IPS-18a (cell line): ENCODE data around the gene STIMATE.

Source experiments
- H3K27ac ChIP-seq: one replicate; pipeline ENCODE4 v1.5.1; 2013; ENCODE audit warnings: low read length
- H3K27me3 ChIP-seq: one replicate; pipeline ENCODE4 v1.6.1; 2013; ENCODE audit warnings: mild to moderate bottlenecking, low read length; ENCODE audit not compliant: control insufficient read depth, insufficient read depth
- H3K36me3 ChIP-seq: one replicate; pipeline ENCODE4 v1.6.1; 2013; ENCODE audit warnings: low read depth, low read length; ENCODE audit not compliant: control insufficient read depth
- H3K4me1 ChIP-seq: one replicate; pipeline ENCODE4 v1.6.1; 2013; ENCODE audit warnings: low read depth, low read length; ENCODE audit not compliant: control insufficient read depth
- H3K4me3 ChIP-seq: one replicate; pipeline ENCODE4 v1.5.1; 2013; ENCODE audit warnings: low read length
- H3K9ac ChIP-seq: one replicate; pipeline ENCODE4 v1.6.1; 2013; ENCODE audit warnings: mild to moderate bottlenecking, low read length, moderate library complexity
- H3K9me3 ChIP-seq: one replicate; pipeline ENCODE4 v1.6.1; 2013; ENCODE audit warnings: low read depth, low read length; ENCODE audit not compliant: control insufficient read depth

Gene STIMATE

DNA sequence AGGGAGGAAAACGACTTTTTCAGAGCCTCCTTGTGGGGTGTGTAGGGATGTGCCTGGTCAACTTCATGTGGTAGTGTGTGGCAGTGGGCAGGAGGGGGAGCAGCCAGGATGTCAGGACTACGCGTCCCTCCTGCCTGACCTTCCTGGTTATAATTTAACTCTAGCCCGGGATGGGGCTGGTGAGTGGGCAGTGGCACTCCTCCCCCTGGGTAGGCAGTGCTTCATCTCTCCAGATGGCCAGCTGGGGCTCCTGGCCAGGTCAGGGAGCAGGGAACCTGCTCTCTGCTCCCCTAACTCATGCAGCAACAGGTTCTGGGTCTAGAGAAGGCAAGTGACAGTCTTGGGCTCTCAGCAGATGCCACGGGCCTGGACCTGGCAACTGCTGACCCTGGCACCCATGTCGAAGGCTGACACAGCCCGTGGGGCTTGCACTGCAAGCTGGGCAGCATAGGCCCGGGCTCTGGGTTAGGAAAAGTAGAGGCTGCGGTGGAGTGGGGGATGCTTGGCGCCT, 69.4 kb downstream of the STIMATE start:
- no peaks in the 10 kb centered on the region for H3K4me1 ChIP-seq
- H3K9ac ChIP-seq = no peak overlapping the region
- H3K27ac ChIP-seq = no peak overlapping the region
- no peaks in the 10 kb centered on the region for H3K9me3 ChIP-seq
- no peaks in the 10 kb centered on the region for H3K27me3 ChIP-seq
- no peak overlapping the region for H3K4me3 ChIP-seq
- no peaks in the 10 kb centered on the region for H3K36me3 ChIP-seq

DNA sequence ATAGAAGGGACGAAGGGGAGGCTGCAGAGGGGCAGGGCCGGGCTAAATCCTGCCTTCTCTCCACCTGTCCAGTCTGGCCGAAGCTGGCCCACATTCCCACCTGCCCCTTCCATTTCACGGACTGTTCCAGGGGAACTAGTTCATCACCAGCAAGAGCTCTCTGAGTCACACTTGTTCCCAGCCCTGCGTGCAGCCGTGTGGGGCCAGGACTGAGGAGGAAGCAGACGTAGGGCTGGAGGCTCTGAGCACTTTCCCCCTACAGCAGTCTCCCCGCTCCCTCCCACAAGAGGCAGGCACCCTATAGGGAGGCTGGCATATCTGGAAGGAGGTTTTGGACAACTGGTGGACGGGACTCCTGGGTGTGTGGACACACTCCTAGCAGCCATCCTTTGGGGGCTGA, 69.9 kb downstream of the STIMATE start:
- no peak overlapping the region for H3K4me3 ChIP-seq
- no peaks in the 10 kb centered on the region for H3K27me3 ChIP-seq
- H3K4me1 ChIP-seq = no peaks in the 10 kb centered on the region
- H3K27ac ChIP-seq = no peak overlapping the region
- no peak overlapping the region for H3K9ac ChIP-seq
- H3K9me3 ChIP-seq = no peaks in the 10 kb centered on the region
- no peaks in the 10 kb centered on the region for H3K36me3 ChIP-seq

DNA sequence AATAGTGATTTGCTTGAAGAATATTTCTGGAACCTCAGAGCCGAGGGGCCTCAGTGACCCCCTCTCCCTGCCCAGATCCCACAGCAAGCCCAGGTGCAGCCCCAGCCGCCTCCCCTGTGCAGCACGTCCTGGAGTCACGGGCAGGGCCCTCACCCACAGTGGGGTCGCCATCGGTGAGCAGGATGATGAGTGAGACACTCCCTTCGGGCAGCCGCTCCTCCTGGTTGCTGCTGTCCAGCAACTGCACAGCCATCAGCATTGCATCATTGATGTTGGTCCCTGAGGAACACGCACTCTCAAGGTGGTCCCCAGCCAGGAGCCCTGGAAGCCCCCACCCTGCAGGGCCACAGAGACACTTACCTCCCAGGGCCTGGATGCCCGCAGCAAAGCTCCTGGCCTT, 73.3 kb downstream of the STIMATE start:
- no peak overlapping the region for H3K27ac ChIP-seq
- H3K4me3 ChIP-seq = no peak overlapping the region

DNA sequence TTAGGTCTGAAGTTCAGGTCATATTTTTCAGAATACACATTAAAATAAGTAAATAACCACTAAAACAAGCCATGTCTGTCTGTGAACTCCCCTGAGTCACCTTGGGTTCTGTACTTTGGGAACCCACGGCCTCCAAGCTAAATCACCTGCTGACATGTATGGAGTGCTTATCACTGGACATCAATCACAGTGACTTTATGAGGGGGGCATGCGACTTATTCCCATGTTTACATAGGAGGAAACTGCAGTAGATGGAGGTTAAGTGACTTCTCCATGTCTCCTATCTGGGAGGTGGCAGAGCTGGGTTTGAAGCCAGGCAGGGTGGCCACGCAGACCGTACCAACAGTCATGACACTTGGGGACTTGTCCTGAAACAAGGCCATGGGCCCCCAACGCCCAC, 75.0 kb downstream of the STIMATE start:
- Histone ChIP-seq H3K36me3 (no peaks in the 10 kb centered on the region), H3K9ac (no peak overlapping the region), H3K4me1 (no peaks in the 10 kb centered on the region), H3K27me3 (no peaks in the 10 kb centered on the region), H3K27ac (no peak overlapping the region), H3K9me3 (no peaks in the 10 kb centered on the region), H3K4me3 (no peak overlapping the region)

More for the DNA sequence above, 73.3 kb downstream of the STIMATE start:
- no peaks in the 10 kb centered on the region for H3K9me3 ChIP-seq
- no peaks in the 10 kb centered on the region for H3K27me3 ChIP-seq
- H3K9ac ChIP-seq = no peak overlapping the region
- H3K4me1 ChIP-seq = no peaks in the 10 kb centered on the region
- H3K36me3 ChIP-seq = no peaks in the 10 kb centered on the region

DNA sequence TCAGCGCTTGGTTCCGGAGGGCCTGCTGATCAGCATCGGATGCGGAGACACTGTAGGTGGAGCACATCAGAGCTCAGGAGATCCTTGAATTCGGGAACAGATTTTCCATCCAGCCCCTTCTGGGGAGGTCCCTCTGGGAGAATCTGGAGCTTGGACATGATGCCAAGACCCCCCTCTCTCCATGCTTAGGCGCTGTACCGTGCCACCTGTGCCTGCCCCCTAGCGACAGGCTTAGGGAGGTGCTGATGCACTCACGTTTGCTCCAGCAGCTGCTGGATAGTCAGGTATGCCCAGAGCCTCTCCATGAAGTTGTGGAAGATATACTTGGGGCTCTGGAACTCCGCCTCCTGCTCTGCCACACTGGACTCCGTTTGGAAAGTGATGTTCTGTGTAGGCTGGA, 76.6 kb downstream of the STIMATE start:
- Histone ChIP-seq H3K4me3 (no peak overlapping the region), H3K27ac (no peak overlapping the region), H3K9ac (no peak overlapping the region), H3K36me3 (no peaks in the 10 kb centered on the region), H3K9me3 (no peaks in the 10 kb centered on the region), H3K27me3 (no peaks in the 10 kb centered on the region), H3K4me1 (no peaks in the 10 kb centered on the region)

DNA sequence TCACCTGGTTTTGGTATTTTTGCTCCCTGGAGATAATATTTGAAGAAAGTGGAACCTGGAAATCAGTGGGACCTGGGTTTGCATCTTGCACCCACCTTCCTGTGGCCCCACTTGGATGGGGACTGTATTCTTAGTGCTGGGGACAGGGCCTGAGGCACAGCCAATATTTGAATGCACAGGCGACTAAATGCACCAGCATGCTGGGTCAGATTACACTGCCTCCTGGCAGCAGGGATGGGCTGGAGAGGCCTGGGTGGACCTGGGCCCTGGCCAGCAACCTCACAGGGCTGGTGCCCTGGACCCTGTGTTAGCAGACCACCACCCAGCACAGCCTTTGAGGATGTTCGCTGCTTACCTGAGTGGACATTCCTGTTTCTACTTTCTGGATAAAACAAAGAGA, 77.4 kb downstream of the STIMATE start:
- H3K27ac ChIP-seq = no peak overlapping the region
- H3K36me3 ChIP-seq = no peaks in the 10 kb centered on the region
- no peaks in the 10 kb centered on the region for H3K27me3 ChIP-seq
- no peak overlapping the region for H3K9ac ChIP-seq
- H3K4me3 ChIP-seq = no peak overlapping the region
- H3K9me3 ChIP-seq = no peaks in the 10 kb centered on the region
- no peaks in the 10 kb centered on the region for H3K4me1 ChIP-seq

DNA sequence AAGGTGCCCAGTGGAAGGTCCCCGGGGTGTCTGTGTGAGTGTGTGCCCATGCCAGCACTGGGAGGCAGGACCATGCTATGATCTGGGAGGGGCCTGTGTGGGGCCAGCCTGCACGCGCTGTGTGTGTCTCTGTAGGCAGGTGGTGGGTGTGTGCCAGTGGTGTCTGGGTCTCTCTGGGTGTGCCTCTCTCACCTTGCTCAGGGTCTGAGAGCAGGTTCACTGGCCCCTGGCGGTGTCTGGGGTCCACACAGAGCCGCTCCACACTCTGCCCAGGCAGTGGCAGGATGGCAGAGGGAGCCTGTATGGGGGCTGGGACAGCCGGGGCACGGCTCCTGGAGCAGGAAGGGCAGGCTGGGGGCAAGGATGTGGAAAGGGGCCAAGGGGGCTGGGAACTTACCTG, 79.5 kb downstream of the STIMATE start:
- Histone ChIP-seq H3K9me3 (no peaks in the 10 kb centered on the region), H3K4me1 (no peaks in the 10 kb centered on the region)

DNA sequence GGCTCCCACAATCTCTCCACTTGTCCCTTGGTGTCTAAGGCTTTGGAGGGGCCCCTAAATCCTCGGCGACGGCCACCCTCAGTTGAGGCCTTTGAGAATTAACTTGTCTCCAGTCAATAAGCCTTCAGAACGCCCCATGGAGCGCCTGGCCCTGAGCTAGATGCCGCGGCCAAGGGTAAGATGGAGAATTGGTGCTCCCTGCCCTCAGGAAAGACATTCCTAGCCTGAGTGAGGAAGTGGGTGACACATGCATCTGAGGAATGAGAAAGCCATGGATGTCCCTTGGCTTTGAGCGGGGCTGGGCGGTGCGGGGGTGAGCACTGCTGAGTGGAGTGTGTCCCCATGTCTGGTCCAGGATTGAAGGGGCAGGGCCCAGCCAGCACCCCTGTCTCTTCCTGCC, 80.1 kb downstream of the STIMATE start:
- H3K4me3 ChIP-seq = no peak overlapping the region
- no peak overlapping the region for H3K9ac ChIP-seq
- H3K27ac ChIP-seq = no peak overlapping the region
- H3K27me3 ChIP-seq = no peaks in the 10 kb centered on the region
- H3K36me3 ChIP-seq = no peaks in the 10 kb centered on the region
- no peaks in the 10 kb centered on the region for H3K4me1 ChIP-seq
- H3K9me3 ChIP-seq = no peaks in the 10 kb centered on the region

More for the DNA sequence above, 79.5 kb downstream of the STIMATE start:
- Histone ChIP-seq H3K9ac (no peak overlapping the region), H3K27ac (no peak overlapping the region), H3K36me3 (no peaks in the 10 kb centered on the region), H3K4me3 (no peak overlapping the region), H3K27me3 (no peaks in the 10 kb centered on the region)

DNA sequence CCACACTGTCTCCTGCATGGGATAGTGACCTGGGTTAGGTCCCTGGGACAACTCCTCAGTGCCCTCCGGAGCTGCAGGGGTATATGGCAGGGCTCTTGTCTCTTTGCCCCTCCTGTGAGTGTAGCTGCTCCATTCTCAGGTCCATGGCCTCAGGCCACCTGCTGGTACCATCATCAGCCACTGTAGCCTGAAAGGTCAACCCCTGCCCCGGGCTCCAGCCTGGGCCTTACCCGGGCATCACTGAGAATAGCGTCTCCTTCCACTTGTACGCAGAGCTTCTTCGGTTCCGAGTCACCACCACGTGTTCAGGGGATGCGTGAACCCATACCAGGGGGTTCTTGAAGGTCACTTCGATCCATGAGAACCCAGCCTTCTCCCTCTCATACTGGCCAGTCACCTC, 80.7 kb downstream of the STIMATE start:
- Histone ChIP-seq H3K27me3 (no peaks in the 10 kb centered on the region), H3K9me3 (no peaks in the 10 kb centered on the region), H3K4me1 (no peaks in the 10 kb centered on the region), H3K36me3 (no peaks in the 10 kb centered on the region), H3K9ac (no peak overlapping the region), H3K4me3 (no peak overlapping the region), H3K27ac (no peak overlapping the region)

DNA sequence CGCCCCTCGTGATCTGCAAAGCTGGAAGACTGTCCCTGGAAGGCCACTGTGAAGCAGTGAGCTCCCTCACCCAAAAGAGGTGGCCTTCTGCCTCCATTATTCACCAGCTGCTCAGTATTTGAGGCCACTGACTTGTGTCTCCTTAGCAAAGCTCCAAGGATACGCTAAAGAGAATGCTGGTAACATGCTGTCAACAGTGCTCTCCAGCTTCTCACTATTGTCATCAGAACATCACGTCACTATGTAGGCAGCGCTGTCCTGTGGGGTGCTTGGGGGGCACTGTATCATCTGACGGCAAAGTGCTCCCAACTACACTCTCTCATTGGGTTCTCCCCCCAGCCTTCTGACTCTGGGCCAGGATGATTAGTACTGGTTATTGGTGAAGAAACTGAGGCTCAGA, 81.1 kb downstream of the STIMATE start:
- no peaks in the 10 kb centered on the region for H3K36me3 ChIP-seq
- no peaks in the 10 kb centered on the region for H3K4me1 ChIP-seq
- no peak overlapping the region for H3K9ac ChIP-seq
- H3K27ac ChIP-seq = no peak overlapping the region
- H3K27me3 ChIP-seq = no peaks in the 10 kb centered on the region
- H3K4me3 ChIP-seq = no peak overlapping the region
- H3K9me3 ChIP-seq = no peaks in the 10 kb centered on the region

DNA sequence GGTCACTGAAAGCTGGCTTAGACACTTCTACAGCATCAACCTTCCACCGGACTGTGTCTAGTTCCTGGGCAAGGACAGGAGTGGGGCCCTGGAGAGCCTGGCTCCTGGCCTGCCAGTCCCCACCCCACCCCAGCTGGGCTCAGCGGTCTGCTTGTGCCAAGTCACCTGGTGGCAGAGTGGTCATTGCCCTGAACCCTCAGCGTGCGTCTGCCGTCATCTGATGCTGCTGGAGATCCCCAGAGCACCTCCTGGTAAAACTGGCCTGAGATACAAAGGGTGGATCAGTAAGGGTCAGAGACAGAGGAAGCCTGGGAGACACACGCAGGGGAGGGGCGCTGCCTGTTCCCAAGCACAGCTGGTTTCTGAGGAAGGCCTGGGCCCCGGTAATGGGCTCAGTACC, 83.5 kb downstream of the STIMATE start:
- Histone ChIP-seq H3K9ac (no peak overlapping the region), H3K27ac (no peak overlapping the region), H3K9me3 (no peaks in the 10 kb centered on the region), H3K36me3 (no peaks in the 10 kb centered on the region), H3K4me1 (no peaks in the 10 kb centered on the region), H3K4me3 (no peak overlapping the region), H3K27me3 (no peaks in the 10 kb centered on the region)

DNA sequence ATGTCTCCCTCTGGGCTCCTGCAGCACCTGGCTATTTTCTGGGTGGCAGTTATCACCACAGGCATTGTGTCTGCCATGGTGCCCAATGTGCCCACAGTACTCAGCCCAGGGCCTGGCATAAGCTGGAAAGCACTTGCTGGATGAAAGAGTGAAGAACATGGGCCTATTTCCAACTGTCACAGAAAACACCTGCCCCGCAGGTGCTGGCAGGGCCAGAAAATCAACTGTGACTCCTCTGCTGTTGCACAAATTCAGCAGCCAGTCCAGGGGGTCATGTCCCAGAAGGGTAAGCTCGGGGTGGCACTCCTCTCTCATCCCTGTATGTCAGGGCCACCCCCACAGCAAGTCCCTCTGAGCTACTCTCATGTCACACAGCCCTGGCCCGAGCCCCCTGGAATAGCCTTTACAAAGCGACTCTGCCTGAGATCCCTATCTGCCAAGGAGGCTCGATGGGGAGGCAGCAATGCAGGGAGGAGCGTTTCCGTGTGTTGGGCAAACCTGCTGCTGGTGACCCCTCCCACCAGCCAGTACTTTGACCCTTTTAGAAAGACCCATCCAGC, 85.8 kb downstream of the STIMATE start:
- Histone ChIP-seq H3K4me1 (no peaks in the 10 kb centered on the region), H3K9ac (no peak overlapping the region), H3K27me3 (no peaks in the 10 kb centered on the region), H3K4me3 (no peak overlapping the region), H3K9me3 (no peaks in the 10 kb centered on the region), H3K27ac (no peak overlapping the region), H3K36me3 (no peaks in the 10 kb centered on the region)
